Keratinocyte (primary cell): Measurements from ENCODE around the gene DNMT3A. TPM values are rescaled to one million over a fixed set of nuclear protein-coding genes. Genes with fewer than 3 reads are reported as not detected.
"Not testable (repeated sequence)": the region's sequence is repeated elsewhere in the genome, so short reads cannot be mapped to it uniquely, and the experiment has no call there.

Experiments used
- DNase-seq: peaks from one replicate; pipeline ENCODE4 v3.0.0-alpha.2; 2011; ENCODE audit warnings: low read depth, missing footprints, low spot score
- FAIRE-seq: peaks from 2 replicates; lab custom pipeline; 2011; peaks lifted over from hg19 to GRCh38; lab: Jason Lieb, UNC
- H2AFZ ChIP-seq: 2 replicates; pipeline ENCODE4 v1.6.0; 2012; ENCODE audit warnings: low read length, control low read depth, inconsistent platforms; ENCODE audit not compliant: control insufficient read depth
- H3K27ac ChIP-seq: 2 replicates; pipeline ENCODE4 v1.5.1; 2011; ENCODE audit warnings: low read length; ENCODE audit not compliant: control insufficient read depth, insufficient read depth
- H3K27me3 ChIP-seq: 3 replicates; pipeline ENCODE4 v1.6.0; 2011; ENCODE audit warnings: low read length; ENCODE audit not compliant: control insufficient read depth, insufficient read depth; ENCODE audit errors: extremely low read depth
- H3K36me3 ChIP-seq, 2 experiments: 2 replicates in 1 of 2; 3 replicates in 1 of 2; pipeline ENCODE4 v1.5.1; 2011; ENCODE audit warnings: low read length in 2 of 2, mild to moderate bottlenecking in 1 of 2; ENCODE audit not compliant: control insufficient read depth in 2 of 2, insufficient read depth in 2 of 2; ENCODE audit errors: extremely low read depth in 1 of 2
- H3K4me1 ChIP-seq: 3 replicates; pipeline ENCODE4 v1.5.1; 2011; ENCODE audit warnings: low read length; ENCODE audit not compliant: control insufficient read depth, insufficient read depth; ENCODE audit errors: extremely low read depth
- H3K4me2 ChIP-seq: 3 replicates; pipeline ENCODE4 v1.6.0; 2011; ENCODE audit warnings: low read depth, low read length; ENCODE audit not compliant: control insufficient read depth, insufficient read depth; ENCODE audit errors: extremely low read depth
- H3K4me3 ChIP-seq, 3 experiments: fragments of 200-600 bp in 1 of 3; sonication (generic) in 1 of 3; 2 replicates in 2 of 3; 3 replicates in 1 of 3; pipeline ENCODE4 v1.5.1; 2011 to 2016; ENCODE audit warnings: low read length in 3 of 3, mild to moderate bottlenecking in 3 of 3, control low read depth in 2 of 3, inconsistent platforms in 1 of 3, low read depth in 1 of 3, mixed read lengths in 1 of 3, mixed run types in 1 of 3, moderate library complexity in 1 of 3; ENCODE audit not compliant: control insufficient read depth in 2 of 3, insufficient read depth in 2 of 3; ENCODE audit errors: extremely low read depth in 1 of 3
- H3K79me2 ChIP-seq: 2 replicates; pipeline ENCODE4 v1.6.0; 2012; ENCODE audit warnings: low read length; ENCODE audit not compliant: control insufficient read depth, insufficient read depth
- H3K9ac ChIP-seq: 3 replicates; pipeline ENCODE4 v1.6.0; 2011; ENCODE audit warnings: low read length; ENCODE audit not compliant: control insufficient read depth, insufficient read depth; ENCODE audit errors: extremely low read depth
- H3K9me1 ChIP-seq: 3 replicates; pipeline ENCODE4 v1.6.0; 2011; ENCODE audit warnings: low read length; ENCODE audit not compliant: control insufficient read depth, insufficient read depth; ENCODE audit errors: extremely low read depth
- H3K9me3 ChIP-seq: 2 replicates; pipeline ENCODE4 v1.5.1; 2012; ENCODE audit warnings: low read depth, low read length; ENCODE audit not compliant: control insufficient read depth
- H4K20me1 ChIP-seq: 3 replicates; pipeline ENCODE4 v1.6.0; 2011; ENCODE audit warnings: low read length; ENCODE audit not compliant: control insufficient read depth, insufficient read depth; ENCODE audit errors: extremely low read depth
- EZH2 ChIP-seq: IDR thresholded peaks from one replicate; pipeline ENCODE4 v1.6.1; 2012; ENCODE audit warnings: inconsistent platforms, mild to moderate bottlenecking, low read length, moderate library complexity
- dilution Hi-C: fragments of 300-500 bp; cut with MboI; formaldehyde crosslinking; loops from one replicate; pipeline ENCODE4 v1.7.0; 2020; ENCODE audit warnings: low sequenced_read_pairs; ENCODE audit not compliant: extremely low pct_ligation_motif_present
- polyA plus RNA-seq, 5 experiments: library from polyadenylated mRNA; depleted of rRNA in 3 of 5; stranded (reverse) in 3 of 5; stranded (forward) in 1 of 5; unstranded in 1 of 5; fragments of >200 nt; gene quantifications; 1 replicate in 1 of 5; 2 replicates in 3 of 5; 3 replicates in 1 of 5; pipeline versions ENCODE4 v1.2.1 to v1.2.3, GENCODE V29; 2011 to 2012; ENCODE audit warnings: missing spikeins in 2 of 5, low read depth in 1 of 5, low replicate concordance in 1 of 5
- TF ChIP-seq, protein P1 (sequence below), 3 experiments: IDR thresholded peaks in 1 of 3; conservative IDR thresholded peaks in 1 of 3; optimal IDR thresholded peaks in 1 of 3; 2 replicates in 2 of 3; 3 replicates in 1 of 3; pipeline versions ENCODE3 to v1.5.1; 2011; ENCODE audit warnings: low read length in 3 of 3, mild to moderate bottlenecking in 3 of 3, moderate library complexity in 2 of 3, control low read depth in 1 of 3, inconsistent platforms in 1 of 3; ENCODE audit not compliant: insufficient read depth in 2 of 3; ENCODE audit errors: extremely low read depth in 1 of 3

DNMT3A gene
- polyA plus RNA-seq, 1 donor (not counting 4 experiments of a cell fraction or from before 2014, with no cell fraction given): 1.5 TPM

DNA sequence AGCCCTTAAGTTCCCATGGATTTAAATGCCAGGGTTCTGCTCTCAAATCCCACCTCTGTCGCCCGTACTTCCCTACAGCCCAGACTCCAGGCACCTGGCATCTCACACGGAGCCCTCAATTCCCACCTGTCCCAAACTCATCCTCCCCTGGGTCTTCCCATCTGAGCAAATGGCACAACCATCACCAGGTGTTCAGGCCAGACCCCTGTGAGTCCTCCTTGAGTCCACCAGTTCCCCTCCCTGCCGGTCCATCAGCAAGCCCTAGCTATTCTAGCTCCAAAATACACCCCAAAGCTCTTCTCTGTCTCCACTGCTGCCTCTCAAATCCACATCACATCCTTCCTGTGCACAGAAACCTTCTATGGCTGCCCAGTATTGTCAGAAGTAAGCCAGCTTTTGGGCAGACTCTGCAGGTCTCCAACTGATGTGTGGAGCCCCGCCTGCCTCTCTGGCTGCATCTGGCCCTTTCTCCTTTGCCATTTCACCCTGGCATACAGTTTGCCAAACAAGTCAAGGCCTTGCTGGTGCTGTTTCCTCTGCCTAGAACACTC, 67.7 kb downstream of the DNMT3A start:
- dilution Hi-C loops: no loop called here
- FAIRE-seq: no peak
- H4K20me1 ChIP-seq: no peaks in the 10 kb centered on the region

DNA sequence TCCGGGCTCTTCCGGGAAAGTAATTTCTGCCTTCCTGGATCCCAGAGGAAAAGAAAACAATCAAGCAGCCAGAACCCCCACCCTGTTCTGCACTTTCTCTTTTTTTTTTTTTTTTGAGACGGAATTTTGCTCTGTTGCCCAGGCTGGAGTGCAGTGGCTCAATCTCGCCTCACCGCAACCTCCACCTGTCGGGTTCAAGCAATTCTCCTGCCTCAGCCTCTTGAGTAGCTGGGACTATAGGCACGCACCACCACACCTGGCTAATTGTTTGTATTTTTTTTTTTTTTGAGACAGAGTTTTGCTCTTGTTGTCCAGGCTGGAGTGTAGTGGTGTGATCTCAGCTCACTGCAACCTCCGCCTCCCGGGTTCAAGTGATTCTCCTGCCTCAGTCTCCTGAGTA, 69.0 kb downstream of the DNMT3A start:
- H3K9ac ChIP-seq, H2AFZ ChIP-seq, dilution Hi-C loops, H3K4me2 ChIP-seq, H3K4me1 ChIP-seq, DNase-seq, H3K27ac ChIP-seq, H3K4me3 ChIP-seq, H3K27me3 ChIP-seq, H3K36me3 ChIP-seq, FAIRE-seq, H3K9me1 ChIP-seq, H3K9me3 ChIP-seq, H4K20me1 ChIP-seq, H3K79me2 ChIP-seq: not testable (repeated sequence)

More for the DNA sequence above, 67.7 kb downstream of the DNMT3A start:
- no peaks in the 10 kb centered on the region for H3K27me3 ChIP-seq
- no peak for DNase-seq
- peaks cover 0 to 1% of the 10 kb centered on the region in 2 experiments for H3K36me3 ChIP-seq
- peaks cover 3% of the 10 kb centered on the region for H3K9me1 ChIP-seq
- no peak overlapping the region for H3K9ac ChIP-seq
- TF ChIP-seq, protein P1, sequence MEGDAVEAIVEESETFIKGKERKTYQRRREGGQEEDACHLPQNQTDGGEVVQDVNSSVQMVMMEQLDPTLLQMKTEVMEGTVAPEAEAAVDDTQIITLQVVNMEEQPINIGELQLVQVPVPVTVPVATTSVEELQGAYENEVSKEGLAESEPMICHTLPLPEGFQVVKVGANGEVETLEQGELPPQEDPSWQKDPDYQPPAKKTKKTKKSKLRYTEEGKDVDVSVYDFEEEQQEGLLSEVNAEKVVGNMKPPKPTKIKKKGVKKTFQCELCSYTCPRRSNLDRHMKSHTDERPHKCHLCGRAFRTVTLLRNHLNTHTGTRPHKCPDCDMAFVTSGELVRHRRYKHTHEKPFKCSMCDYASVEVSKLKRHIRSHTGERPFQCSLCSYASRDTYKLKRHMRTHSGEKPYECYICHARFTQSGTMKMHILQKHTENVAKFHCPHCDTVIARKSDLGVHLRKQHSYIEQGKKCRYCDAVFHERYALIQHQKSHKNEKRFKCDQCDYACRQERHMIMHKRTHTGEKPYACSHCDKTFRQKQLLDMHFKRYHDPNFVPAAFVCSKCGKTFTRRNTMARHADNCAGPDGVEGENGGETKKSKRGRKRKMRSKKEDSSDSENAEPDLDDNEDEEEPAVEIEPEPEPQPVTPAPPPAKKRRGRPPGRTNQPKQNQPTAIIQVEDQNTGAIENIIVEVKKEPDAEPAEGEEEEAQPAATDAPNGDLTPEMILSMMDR (optimal IDR thresholded peaks at IDR 0.05 in 1 of 3, IDR thresholded peaks at IDR 0.05 in 1 of 3, conservative IDR thresholded peaks at IDR 0.05 in 1 of 3; ENCODE audit: extremely low read depth in 1 of 3, insufficient read depth in 2 of 3, low read length in 3 of 3): no peak
- TF ChIP-seq EZH2: no peak
- no peaks in the 10 kb centered on the region for H3K79me2 ChIP-seq
- peaks cover 6% of the 10 kb centered on the region for H3K4me1 ChIP-seq
- no peak overlapping the region for H3K27ac ChIP-seq
- H2AFZ ChIP-seq: no peak overlapping the region
- no peaks in the 10 kb centered on the region for H3K9me3 ChIP-seq
- H3K4me2 ChIP-seq: no peak overlapping the region
- no peak overlapping the region for H3K4me3 ChIP-seq

DNA sequence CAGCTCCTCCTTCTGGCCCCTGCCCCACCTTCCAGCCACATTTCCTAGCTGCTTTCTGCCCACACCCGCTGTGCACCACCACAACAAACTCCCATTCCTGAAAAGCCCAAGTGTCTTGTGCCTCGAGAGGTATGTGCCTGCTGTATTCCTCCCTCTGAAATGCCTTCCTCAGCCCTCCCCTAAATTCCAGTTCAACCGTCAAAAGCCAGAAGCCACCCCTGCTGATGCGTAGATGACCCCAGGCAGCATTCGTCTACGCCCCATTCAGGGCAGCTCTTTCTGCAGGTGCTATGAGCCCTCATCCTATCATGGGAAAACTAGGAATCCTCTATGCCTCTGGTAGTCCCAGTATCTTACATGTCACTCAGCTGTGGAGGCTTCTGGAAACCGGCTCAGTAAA, 71.7 kb downstream of the DNMT3A start:
- no peak for DNase-seq
- no peak for FAIRE-seq
- H3K4me2 ChIP-seq: no peak overlapping the region
- TF ChIP-seq, protein P1 (optimal IDR thresholded peaks at IDR 0.05 in 1 of 3, IDR thresholded peaks at IDR 0.05 in 1 of 3, conservative IDR thresholded peaks at IDR 0.05 in 1 of 3; ENCODE audit: extremely low read depth in 1 of 3, insufficient read depth in 2 of 3, low read length in 3 of 3): no peak
- no peak for TF ChIP-seq EZH2
- no peaks in the 10 kb centered on the region for H3K79me2 ChIP-seq
- H3K36me3 ChIP-seq: peaks cover 0 to 1% of the 10 kb centered on the region in 2 experiments
- H3K4me3 ChIP-seq: no peak overlapping the region
- dilution Hi-C loops: no loop called here
- no peaks in the 10 kb centered on the region for H3K27me3 ChIP-seq
- H2AFZ ChIP-seq: no peak overlapping the region
- peaks cover 6% of the 10 kb centered on the region for H3K4me1 ChIP-seq
- H3K9ac ChIP-seq: no peak overlapping the region
- H3K9me3 ChIP-seq: no peaks in the 10 kb centered on the region
- H3K27ac ChIP-seq: no peak overlapping the region
- no peaks in the 10 kb centered on the region for H4K20me1 ChIP-seq
- H3K9me1 ChIP-seq: no peaks in the 10 kb centered on the region
